ENCODE results near the gene LDLRAD4.

Gene LDLRAD4

DNA sequence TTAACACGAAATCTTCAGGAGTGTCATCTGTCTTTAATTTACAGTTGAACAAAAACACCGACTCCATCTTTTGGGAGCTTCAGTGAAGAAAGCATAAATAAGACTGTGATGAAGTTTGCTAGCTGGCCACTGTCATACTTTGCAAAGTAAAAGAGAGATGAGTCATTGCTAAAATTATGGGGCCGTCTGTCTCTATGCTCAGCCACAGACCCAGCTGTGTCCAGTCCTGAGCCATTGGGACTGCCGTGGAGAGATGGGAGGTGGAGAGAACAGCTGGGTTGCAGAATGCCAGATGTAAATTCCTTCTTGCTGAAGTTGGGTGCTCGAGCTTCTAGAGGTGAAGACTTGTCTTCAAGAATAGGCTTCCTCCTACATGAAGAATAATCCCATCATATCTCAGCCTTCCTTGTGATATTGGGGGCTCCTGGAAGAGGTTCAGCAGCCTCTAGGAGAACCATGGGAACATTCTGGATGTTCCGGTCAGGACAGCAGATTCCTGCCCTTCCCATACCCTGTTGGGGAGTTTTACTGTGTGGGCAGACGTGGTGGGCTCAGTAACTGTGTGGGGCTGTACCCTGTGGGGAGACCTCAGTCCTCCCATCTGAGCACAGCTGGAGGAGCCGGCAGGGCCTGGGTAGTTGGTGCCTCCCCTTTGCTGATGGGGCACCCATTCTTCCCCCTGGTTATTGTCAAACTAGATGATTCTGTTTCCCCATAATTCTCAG, 71.1 kb downstream of the LDLRAD4 start:
- no peak for DNase-seq

DNA sequence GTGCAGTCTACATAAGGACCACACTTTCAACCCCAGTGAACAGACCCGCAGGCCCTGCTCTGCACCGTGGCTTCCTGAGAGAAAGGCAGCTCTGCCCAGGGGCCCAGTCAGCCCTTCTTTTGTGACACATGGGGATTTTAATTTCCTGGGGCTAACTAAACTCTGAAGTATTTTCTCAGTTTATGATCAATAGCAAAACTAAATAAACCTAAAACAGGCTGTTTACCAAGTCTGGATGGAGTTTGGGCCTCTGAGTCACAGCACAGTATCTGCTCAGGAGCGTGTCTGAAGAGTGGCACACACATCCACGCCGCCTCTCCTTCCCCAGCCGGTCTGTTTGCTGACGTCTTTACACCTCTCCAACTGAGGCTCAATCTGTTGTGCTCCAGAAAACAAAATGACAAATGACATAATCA, 72.3 kb downstream of the LDLRAD4 start:
- no peak for DNase-seq

DNA sequence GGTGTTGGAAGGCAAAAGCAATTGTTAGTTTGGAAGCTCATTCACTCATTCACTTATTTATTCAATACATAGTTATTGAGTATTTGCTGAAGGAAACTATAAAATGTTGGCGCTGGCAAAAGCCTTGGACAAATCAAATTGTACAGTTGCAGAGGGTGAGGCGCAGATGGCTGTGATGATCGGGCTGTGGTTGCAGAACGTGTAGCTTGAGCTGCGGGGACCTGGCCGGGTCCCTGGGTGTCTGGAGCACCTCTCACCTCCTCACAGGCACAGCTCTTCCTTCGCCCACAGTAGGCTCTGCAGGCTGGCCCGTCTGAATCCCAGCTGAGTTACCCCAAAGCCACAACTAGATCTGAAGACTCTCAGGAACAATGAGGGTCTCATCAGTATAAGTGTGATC, 72.7 kb downstream of the LDLRAD4 start:
- DNase-seq: no peak

DNA sequence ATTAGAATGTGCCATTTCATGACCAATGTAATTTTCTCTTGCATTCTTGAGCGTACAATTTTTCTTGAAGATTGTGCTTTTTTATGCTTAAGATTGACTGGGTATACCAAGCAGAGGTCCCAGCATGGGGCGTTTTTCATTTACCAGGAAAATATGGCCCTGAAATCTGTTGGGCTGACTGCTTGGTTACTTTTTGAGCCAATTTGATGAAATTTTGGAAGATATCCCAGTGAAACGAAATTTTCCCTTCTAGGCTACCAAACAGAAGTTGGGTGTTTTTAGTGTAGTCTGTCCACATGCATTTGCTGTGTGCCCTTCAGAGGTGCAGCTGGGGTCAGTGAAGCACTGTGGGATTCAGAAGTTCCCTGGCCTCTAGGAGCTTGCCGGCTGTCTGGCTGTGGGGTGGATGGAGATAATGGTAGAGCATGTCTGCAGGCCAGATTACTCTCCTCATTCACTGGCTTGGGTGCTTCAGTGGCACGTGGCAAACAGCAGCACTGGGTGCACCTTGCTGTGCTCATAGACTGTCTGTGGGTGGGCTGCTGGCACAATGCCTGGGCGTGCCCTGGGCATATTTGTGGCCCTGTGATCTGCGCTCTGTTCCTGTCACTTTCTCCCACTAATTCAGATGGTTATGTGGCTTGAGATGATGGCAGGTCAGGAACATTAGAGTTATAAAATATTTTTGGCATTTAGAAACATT, 73.3 kb downstream of the LDLRAD4 start:
- DNase-seq: no peak

DNA sequence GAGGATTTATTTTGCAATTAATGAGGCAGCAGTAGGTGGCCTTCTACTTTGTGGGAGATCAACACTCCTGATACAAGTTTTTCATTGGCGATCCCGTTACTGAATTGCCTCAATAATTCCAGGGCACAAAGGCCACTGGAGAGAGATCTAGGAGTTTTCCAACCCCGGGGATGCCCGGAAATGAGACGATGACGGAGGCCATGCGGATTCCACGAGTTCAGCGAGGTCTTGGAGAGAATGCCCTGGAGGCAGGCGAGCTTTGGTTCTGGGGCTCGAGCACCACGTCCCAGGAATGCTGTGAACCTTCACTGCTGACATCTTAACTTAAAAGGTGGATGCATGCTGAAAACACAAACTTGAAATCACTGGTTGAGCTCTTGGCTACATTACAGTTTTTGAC, 74.2 kb downstream of the LDLRAD4 start:
- no peak for DNase-seq

DNA sequence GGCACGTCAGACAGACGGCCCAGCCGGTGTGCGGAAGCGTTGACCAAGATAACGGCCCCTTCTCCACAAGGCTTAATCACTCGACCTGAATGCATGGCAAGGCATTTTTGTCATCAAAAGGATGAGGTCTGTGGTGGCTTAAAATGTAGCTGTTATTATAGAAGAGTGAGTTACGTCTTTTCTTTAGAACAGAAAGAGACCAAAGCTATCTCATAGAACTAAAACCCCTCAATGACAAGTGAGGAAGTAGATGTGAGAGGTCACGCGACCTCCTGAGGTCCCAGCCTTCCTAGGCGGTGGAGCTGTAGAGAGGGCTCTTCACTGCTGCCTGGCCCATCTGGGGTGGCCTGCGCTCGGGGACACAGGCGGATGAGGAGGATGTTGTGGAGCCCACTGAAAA, 75.7 kb downstream of the LDLRAD4 start:
- no peak for DNase-seq

DNA sequence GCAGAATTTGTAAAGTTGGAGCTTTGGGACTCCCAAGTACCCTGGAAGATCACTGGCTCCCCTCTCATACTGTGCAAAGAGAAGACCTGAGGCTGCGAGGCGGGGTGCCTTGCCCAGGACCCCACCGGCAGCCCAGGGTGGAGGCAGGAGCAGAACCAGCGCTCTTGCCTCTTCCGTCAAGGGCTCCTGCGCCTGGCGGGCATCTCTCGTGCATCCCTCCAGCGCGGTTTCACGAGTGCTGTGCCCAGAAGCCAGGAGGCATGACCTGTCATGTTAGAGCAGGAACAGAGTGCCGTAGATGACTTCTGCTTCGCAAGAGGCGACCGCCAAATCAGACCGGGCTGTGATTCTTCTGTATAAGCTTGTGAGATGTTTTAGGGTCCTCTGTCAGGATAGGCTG, 77.3 kb downstream of the LDLRAD4 start:
- DNase-seq: no peak

DNA sequence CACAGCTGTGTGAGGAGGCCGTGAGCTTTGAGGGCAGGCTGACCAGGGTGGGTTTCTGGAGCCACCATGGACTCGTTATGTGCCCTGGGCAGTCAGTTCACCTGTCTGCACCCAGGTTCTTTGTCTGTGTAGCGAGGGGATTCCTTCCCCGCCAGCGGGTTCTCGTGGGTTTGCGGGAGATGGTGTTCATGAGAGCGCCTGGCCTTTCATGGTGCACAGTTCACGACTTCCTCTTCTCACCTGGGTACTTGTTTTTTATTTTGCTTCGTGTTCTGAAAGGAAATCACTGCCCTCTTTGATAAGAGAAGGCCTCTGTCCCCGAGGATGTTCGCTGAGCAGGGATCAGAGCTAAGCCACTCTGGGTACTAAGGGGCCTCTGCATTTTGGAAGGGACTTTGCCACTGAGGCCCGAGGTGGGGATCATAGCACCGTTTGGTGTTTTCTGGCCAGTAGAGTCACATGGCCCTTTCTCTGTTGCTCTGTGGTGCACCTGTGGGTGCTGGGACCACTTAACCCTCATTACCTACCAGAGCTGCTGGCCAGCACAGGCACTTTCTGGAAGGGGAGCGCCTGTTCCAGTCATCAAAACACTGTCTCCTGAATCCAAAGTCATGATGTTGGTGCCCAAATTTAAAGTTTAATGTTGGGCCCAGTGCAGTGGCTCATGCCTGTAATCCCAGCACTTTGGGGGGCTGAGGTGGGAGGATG, 78.5 kb downstream of the LDLRAD4 start:
- DNase-seq: no peak

DNA sequence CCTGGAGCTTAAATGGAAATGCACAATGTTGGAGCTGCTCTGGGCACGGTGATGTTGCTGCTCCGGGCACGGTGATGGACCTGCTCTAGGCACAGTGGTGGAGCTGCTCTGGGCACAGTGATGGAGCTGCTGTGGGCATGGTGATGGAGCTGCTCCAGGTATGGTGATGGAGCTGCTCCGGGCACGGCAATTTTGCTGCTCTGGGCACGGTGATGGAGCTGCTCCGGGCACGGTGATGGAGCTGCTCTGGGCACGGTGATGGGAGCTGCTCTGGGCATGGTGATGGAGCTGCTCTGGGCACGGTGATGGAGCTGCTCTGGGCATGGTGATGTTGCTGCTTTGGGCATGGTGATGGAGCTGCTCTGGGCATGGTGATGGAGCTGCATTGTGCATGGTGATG, 79.7 kb downstream of the LDLRAD4 start:
- DNase-seq: no peak

DNA sequence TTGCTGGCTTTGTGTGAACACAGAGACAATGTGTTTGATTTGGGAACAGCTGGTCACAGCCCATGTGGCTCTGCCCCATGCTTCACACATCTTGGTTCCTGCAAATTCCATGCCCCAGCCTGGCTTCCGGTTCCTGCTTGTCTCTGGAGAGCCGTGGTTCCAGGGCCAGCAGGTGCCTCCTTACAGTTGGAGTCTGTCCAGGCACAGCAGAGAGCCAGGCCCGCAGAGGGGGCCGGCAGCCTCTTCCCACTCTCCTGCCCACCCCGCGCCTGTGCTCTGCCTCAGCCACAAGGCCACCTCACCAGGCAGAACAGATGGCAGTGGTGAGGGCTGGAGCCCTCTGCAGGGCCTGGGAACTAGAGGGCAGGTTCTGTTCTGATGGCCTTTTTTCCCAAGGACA, 81.5 kb downstream of the LDLRAD4 start:
- DNase-seq: no peak

DNA sequence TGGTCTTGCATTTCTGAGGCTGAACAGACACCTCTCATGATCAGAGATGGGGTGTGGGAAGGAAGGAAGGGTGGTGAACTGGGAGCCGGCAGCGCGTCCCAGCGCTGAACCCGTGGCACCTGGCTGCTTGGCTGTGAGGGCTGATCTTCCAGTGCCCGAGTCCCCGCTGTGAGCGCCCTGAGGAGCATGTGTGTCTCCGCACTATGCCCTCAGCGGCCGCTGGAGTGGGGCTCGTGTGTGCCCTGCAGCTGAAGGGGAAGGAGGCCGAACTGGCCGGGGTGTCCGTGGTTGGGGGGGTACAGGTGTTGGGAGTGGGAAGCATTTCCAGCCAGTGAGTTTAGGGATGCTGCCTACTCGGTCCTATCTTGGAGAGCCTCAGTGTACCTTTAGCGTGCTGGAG, 82.2 kb downstream of the LDLRAD4 start:
- DNase-seq: no peak

DNA sequence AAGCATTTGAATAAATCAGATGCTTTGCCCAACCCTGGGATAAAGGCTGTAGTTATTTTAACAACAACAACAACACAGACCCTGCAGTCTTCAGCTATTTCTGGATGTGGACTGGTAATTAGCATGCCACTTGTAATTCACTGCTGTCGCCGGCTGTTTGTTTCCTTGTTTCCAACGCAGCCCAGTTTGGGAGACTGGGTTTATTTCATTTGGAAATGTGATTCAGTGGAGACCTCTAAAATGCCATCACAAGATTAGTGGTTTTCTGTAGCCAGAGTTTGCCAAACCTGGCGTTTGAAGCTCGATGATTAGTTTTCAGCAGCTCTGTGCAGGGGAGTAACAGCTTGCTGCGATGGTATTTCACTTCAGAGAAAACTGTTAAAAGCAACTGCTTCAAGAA, 83.5 kb downstream of the LDLRAD4 start:
- no peak for DNase-seq

DNA sequence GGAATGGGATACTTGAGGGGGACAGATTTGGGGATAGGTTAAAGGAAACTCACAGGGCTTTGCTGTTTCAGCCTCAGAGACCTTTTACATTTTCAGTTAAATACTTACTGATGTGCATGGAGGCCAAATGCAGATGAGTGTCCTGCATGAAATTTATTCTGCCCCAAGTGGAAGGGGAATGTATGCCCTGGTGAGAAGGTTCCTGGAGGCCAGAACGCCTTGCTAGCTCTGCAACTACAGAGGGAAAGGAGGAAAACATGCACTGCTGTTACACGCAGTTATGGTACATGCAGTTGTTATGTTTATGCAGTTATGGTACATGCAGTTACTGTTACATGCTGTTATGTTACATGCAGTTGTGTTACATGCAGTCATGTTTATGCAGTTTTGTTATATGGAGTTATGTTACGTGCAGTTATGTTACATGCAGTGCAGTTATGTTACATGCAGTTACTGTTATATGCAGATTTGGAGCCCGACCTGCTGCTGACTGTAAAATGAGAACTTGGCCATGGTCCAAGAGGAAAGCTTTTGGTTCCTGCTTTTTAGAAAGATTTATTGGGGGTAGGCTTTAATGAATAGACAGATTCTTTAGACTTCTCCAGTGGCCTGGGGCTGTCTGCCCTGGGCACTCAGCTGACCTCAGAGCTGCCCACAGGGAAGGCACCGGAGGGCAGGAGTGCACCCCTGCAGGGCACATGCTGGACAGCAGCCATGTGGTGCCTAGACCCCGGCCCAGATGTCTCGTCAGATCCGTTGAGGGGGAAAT, 84.1 kb downstream of the LDLRAD4 start:
- peak; percentile 29 to 36 for DNase-seq

DNA sequence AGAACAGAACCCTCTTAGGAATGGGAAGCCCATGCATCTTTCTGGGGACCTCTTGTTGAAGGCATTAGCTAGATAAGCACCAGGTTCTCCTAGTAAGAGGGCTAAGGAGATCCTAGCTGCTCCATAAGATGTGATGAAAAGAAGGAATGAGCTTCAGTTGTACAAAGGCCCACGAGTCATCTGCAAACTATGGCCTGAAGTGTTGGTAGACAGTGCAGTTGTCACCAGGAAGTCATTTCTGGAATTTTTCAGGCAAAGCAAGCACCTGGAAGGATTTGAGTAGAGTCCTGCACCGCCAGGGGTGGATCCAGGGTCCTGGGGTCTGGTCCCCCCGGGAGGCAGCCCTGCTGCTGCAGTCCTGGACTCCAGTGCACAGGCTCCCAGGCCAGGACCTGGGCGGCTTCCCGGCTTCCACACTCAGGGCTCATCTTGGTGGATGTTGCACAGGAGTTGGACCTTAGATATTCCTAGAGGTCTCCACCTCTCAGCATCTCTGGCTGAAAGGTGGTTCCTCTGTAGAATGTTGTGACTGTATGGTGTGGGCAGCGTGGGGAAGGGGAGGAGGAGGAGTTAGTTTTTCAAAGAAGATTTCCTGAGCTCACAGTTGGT, 85.3 kb downstream of the LDLRAD4 start:
- no peak for DNase-seq

DNA sequence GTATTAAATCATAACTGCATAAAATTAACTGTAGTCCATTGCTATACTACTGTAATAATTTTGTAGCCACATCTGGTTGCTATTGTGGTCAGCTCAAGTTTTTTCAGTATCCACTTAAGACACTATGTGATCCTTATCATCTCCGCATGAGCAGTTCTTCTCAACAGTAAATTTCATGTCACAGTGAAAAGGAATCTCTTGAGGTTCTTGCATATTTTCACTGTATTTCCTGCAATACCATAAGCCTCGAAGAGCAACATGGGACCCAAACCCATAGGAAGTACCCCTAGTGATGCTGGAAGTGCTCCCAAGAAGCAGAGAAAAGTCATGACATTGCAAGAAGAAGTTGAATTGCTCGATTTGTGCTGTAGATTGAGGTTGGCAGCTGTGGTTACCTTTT, 86.7 kb downstream of the LDLRAD4 start:
- DNase-seq: no peak

DNA sequence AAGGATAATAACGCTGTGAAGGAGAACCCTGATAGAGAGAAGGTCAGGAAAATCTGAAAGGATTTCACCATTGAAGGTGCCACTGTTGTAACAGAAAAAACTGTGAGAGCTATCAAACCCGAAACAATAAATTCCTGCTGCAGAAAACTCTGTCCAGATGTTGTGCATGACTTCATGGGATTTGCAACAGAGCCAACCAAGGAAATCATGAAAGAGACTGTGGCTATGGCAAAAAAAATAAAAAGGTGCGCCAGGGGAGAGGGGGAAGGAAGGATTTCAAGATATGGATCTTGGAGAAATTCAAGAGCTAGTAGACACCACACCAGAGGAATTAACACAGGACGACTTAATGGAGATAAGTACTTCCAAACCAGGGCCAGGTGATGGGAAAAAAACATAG, 88.0 kb downstream of the LDLRAD4 start:
- no peak for DNase-seq

DNA sequence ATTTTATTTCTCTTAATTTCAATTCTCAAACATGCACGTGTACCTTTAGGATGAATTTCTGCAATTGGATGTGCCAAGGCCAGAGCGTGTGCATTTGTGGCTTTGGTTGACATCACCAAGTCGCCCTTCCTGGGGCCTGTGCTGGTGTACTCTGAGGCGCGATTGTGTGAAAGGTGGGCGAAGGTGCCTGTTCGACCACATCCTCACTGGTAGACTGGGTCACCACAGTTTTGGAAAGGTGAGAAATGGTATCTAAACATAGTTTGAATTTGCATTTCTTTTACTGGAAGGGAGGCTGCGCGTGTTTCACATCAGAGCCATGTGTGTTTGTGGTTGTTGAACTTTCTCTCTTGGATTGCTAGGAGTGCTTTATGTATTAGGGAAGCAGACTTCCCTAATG, 89.8 kb downstream of the LDLRAD4 start:
- no peak for DNase-seq

DNA sequence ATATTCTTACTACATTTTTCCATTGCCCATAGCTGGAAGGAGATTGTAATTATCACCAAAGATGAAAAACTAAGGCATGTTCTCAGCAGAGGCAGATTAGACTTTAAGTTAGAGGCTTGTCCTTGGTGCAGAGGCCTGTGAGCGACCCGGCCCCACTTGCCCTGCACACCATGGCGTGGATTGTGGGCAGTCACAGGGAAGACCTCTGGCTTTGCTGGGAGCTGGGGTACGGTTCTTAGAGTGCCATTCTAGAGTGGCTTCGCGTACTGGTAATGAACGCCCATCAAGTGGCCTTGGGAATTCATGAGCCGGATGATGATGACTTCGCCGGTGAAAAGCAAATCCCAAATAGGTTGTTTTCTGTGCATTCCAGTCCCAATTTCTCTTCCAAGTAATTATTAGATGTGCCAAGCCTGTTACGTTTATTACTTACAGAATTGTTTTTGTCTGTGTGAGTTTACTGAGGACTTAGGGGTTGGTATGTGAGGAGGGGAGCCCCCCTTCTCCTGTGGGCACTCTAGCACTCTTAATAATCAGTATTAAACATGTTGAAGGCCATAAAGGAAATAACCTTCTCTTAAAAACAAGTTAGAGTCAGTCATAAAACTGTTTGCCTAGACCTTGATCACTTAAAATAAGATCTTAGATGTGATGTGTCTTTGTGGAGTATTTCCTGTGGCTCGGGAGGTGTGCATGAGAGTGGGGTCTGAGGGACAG, 90.6 kb downstream of the LDLRAD4 start:
- no peak for DNase-seq

DNA sequence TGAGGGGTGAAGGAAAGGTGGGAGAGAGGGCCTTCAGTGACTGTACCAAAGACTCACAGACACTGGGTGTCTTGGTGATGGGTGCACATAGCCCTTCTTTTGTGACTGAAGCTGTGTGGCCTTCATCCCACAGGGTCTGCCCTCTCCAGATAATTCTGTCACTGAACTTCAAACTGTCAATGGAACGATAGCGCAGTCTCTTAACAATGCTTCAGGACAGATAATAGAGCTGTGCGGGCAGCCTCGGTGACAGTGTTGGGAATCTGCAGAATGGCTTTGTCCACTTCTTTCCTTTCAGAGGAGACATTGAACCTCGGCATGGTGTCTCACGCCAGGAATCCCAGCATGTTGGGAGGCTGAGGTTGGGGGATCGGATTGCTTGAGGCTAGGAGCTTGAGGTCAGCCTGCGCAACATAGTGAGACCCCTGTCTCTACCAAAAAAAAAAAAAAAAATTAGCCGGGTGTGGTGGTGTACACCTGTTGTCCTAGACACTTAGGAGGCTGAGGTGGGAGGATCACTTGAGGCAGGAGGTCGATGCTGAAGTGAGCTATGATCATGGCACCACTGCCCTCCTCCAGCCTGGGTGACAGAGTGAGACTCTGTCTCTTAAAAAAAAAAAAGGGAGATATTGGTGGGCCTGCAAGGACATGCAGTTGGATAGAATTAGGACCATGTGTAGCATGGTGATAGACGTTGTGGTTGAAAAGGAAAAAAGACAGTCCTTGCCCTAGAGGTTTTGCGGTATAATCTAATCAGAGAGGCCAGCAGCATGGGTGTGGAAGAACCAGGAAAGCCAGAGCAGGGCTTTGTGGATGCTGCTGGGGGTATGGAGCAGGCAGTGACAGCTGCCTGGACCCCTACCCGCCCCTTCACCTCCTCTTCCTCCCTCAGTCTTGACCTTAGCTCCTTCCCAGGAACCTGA, 91.4 kb downstream of the LDLRAD4 start:
- no peak for DNase-seq

DNA sequence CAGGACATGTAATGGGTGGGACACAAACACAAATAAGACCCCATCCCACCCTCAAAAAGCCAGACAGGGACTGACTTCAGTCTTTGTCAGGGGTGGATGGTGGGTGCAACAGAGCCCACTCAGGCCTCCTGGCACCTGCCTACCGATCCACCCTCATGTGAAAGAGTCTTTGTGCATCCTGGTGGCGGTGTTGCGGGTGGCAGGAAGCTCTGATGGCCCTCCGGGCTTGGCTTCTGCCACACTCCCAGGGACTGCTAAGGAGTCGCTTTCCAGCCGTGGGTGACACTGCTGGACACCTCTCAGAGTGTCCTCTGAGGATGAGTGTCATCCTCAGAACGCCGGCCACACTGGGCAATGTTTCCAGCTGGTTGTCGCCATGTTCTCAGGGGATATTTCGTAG, 92.6 kb downstream of the LDLRAD4 start:
- no peak for DNase-seq

DNA sequence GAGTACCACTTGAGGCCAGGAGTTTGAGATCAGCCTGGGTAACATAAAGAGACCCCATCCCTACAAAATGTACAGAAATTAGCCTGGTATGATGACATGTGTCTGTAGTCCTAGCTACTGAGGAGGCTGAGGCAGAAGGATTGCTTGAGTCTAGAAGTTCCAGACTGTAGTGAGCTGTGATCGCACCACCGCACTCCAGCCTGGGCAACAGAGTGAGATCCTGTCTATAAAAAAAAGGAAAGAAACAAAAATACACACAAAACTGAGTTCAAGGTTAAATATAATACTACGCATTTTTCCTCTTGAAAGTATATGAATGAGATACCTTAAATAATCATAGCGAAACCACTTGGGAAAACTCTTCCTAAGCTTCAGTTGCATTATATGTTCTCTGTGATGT, 94.0 kb downstream of the LDLRAD4 start:
- no peak for DNase-seq

Measured in Kasumi-1 (cell line).